HG03097 (cell line): ENCODE data around the gene SURF1.
"Not testable (repeated sequence)": the region's sequence is repeated elsewhere in the genome, so short reads cannot be mapped to it uniquely, and the experiment has no call there.

Experiments
- ATAC-seq: cut with Tn5 transposase; IDR thresholded peaks from one replicate; pipeline ENCODE4 v1.9.1; 2021; ENCODE audit not compliant: unreplicated experiment, low FRiP score

Gene SURF1, protein sequence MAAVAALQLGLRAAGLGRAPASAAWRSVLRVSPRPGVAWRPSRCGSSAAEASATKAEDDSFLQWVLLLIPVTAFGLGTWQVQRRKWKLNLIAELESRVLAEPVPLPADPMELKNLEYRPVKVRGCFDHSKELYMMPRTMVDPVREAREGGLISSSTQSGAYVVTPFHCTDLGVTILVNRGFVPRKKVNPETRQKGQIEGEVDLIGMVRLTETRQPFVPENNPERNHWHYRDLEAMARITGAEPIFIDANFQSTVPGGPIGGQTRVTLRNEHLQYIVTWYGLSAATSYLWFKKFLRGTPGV

GRCh38 chr9:133356391-133357091 lies at the start of gene SURF1, which contains the start of gene SURF2:
TSS of gene SURF1 (minus strand) at chr9:133356487. CDS start at chr9:133356453, 34 bp downstream.
TSS of gene SURF2 (plus strand) at chr9:133356550. CDS start at chr9:133356593, 43 bp downstream.
- no peak for ATAC-seq

GRCh38 chr9:133405508-133406438 lies 49.5 kb upstream of the SURF1 start:
- no peak for ATAC-seq

DNA sequence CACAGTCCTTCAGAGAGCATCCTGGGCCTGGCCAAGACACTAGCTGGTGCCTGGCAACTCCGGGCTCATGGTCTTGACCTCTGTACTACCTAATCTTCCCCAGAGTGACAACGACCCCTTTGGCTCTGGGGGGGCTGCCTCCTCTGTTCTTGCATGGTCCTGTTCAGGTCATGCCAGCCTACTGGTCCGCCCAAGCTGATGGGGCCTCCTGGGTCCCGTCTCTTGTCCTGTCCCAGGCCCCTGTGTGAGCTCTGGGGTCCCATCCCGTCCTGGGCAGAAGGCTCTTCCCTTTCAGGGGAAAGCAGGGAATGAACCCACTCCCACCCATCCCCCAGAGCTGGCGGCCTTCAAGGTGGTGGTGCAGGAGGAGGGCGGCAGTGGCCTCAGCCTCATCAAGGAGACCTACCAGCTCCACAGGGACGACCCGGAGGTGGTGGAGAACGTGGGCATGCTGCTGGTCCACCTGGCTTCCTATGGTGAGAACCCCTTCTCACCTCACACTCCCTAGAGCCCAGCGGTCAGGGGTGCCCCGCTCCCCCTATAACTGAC lies 48.2 kb upstream of the SURF1 start:
- no peak for ATAC-seq

- ATAC-seq, result no peak
Measured at GRCh38 chr9:133403766-133404453, 47.6 kb upstream of the SURF1 start.

- ATAC-seq, result no peak
Measured at GRCh38 chr9:133402689-133403088, 46.4 kb upstream of the SURF1 start.

- ATAC-seq, result no peak
Measured at GRCh38 chr9:133401588-133401987, 45.3 kb upstream of the SURF1 start.

GRCh38 chr9:133400292-133400691 lies 44.0 kb upstream of the SURF1 start:
- ATAC-seq, result no peak

- ATAC-seq, result no peak
Measured at GRCh38 chr9:133397895-133398294, 41.6 kb upstream of the SURF1 start.

- no peak for ATAC-seq
Measured at GRCh38 chr9:133397370-133397769, 41.1 kb upstream of the SURF1 start.

DNA sequence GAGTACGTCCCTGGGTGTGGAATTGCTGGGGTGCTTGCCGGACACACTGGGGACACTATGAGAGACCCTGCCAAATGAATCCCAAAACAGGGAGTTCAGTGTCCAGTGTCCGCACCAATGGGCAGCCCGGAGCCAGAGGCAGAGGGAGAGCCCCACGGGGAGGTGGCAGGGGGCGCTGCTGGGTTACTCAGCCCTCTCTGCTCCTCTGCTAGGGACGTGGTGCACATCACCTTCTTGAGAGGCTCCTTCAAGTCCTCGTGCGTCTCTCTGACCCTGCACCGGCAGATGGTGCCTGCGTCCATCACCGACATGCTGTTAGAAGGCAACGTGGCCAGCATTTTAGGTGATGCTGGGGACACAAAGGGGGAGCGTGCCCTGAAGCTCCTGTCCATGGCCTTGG lies 40.7 kb upstream of the SURF1 start:
- ATAC-seq, result no peak

GRCh38 chr9:133394687-133395271 lies 38.5 kb upstream of the SURF1 start:
- ATAC-seq, result no peak

DNA sequence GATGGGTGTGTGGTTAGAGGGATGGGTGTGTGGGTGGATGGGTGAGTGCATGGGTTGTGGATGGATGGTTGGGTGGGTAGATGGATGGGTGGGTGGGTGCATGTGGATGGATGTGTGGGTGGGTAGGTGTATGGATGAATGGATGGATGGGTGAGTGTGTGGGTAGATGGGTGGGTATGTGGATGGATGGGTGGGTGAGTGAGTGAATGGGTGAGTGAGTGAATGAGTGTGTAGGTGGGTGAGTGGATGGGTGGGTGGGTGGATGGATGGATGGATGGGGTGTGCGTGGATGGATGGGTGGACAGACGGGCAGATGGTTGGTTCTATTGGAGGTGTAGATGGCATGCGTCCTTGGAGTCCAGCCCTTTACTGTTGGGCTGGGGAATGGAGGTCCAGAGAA lies 37.1 kb upstream of the SURF1 start:
- no peak for ATAC-seq

- not testable (repeated sequence) for ATAC-seq
Measured at GRCh38 chr9:133392308-133392707, 36.0 kb upstream of the SURF1 start.

DNA sequence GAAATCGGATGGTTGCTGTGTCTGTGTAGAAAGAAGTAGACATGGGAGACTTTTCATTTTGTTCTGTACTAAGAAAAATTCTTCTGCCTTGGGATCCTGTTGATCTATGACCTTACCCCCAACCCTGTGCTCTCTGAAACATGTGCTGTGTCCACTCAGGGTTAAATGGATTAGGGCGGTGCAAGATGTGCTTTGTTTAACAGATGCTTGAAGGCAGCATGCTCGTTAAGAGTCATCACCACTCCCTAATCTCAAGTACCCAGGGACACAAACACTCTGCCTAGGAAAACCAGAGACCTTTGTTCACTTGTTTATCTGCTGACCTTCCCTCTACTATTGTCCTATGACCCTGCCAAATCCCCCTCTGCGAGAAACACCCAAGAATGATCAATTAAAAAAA lies 35.2 kb upstream of the SURF1 start:
- ATAC-seq, result not testable (repeated sequence)

DNA sequence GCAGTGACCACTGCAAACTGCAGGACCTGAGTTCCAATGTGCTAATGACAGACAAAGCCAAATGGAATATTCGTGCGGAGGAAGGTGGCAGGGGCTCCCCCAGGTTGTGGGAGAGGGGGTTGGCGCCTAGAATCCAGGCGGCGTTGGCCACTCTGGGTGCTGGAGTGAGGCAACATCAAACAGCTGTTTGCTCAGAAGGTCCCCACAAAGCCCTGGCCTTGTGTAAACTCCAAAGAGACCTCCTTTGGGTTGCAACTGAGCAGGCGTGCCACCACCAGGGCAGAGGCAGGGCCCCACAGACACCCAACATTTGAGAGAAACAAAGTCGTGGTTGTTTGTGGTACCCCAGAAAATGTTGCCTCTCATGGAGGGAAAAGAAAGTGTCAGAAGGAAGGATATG lies 34.4 kb upstream of the SURF1 start:
- no peak for ATAC-seq

DNA sequence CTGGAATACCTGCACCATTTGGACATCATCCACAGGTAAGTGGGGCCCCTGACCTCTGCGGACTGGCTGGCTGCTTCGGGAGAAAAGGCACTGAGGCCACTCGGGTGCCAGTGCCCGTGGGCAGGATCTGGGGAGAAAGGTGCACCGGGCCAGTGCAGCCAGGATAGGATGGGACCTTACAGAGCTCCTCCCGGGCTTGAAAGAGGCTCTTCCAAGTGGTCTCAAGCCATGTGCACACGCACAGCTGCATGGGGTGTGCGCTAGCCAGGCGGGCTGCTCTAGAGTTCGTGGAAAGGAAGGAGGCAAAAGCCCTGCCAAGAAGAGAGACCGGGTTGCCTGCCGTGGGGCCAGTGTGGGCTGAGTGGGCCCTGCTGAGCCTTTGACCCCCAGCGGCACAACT lies 33.3 kb upstream of the SURF1 start:
- ATAC-seq, result no peak

- no peak for ATAC-seq
Measured at GRCh38 chr9:133389025-133389557, 32.8 kb upstream of the SURF1 start.

- no peak for ATAC-seq
Measured at GRCh38 chr9:133387680-133388079, 31.4 kb upstream of the SURF1 start.

GRCh38 chr9:133386338-133386737 lies 30.1 kb upstream of the SURF1 start:
- no peak for ATAC-seq

DNA sequence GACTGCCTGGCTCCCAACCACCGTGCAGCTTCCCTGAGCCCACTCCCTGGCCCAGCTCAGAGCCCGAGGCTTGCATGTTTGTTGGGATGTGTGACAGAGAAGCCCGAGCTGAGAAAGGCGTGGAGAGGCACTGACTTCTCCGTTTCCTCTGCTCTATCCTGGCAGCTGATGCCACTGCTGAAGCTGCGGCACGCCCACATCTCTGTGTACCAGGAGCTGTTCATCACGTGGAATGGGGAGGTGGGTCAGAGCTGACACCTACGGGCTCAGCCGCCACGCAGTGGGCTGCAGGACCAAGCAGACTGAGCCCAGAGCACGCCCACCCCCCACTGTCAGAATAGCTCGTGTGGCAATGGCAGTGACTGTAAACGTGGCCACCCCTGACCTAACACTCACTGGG lies 29.2 kb upstream of the SURF1 start:
- no peak for ATAC-seq
